ENCODE measurements around the gene MYO1D.

GRCh38 chr17:32629563-32630190 is 247.2 kb downstream of the MYO1D start:
- TF ChIP-seq CTCF (IDR thresholded peaks at IDR 0.05; ENCODE audit: low read depth, low read length, missing input control) = no peak
- no peak for TF ChIP-seq TAF1 (conservative IDR thresholded peaks at IDR 0.05)
- no peak for TF ChIP-seq REST (IDR thresholded peaks at IDR 0.05)
- TF ChIP-seq RAD21 (IDR thresholded peaks at IDR 0.05) = no peak
- no peak for TF ChIP-seq YY1 (IDR thresholded peaks at IDR 0.05)
- TF ChIP-seq FOXA1 (IDR thresholded peaks at IDR 0.05) = no peak

All from liver (tissue), 3 donors.